NOMO-1 treated with DMSO at 0.1 percent for 48 hours (cell line): ENCODE results near the gene CSNK1D.
"Not testable (repeated sequence)": the region's sequence is repeated elsewhere in the genome, so short reads cannot be mapped to it uniquely, and the experiment has no call there.

Experiments used
- DNase-seq: peaks from one replicate; lab custom pipeline; 2025; ENCODE audit not compliant: unreplicated experiment; lab: John Stamatoyannopoulos, UW

The CSNK1D gene

GRCh38 chr17:82275326-82275725 lies 1.8 kb upstream of the CSNK1D start:
- DNase-seq, result no peak

DNA sequence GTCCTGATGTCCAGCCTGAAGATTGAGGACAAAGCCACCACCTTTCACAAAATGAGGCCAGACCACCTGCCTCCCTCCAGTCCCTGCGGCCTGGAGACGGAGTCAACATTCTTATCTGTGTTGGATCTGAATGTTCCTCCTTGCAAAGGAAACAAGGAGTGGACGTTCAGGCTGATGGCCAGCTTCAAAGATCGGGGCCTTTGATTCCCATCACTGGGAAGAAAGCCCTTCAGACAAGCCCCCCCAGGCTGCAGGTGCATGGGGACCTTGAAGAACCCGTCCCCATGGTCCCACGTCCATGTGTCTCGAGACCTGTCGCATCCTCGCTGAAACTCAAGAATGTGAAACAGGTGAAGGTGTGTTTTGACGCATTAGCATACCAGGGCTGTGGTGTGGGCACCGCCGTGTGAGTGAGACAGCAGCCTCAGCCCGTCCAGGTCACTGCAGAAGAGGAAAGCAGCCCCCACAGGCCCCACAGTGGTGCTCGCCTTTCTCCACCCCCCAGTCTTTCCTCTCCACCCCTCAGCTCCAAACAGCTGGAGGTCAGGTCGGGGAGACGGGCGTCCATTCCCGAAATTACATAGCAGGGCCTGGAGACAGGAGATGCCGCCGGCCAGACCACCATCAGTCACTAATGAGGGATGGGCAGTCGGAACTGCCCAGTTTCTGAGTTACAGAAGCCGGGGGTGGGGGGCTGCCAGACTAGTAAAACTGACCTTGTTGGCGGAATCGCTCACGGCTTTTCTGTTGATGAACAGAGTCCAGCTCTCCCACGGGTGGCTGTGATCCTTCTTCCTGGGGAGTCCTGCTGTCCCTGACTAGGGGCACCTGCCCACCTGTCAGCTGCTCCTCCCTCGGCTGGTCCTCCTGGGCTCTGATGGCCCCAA lies 877 bp upstream of the CSNK1D start:
- DNase-seq, result no peak

DNA sequence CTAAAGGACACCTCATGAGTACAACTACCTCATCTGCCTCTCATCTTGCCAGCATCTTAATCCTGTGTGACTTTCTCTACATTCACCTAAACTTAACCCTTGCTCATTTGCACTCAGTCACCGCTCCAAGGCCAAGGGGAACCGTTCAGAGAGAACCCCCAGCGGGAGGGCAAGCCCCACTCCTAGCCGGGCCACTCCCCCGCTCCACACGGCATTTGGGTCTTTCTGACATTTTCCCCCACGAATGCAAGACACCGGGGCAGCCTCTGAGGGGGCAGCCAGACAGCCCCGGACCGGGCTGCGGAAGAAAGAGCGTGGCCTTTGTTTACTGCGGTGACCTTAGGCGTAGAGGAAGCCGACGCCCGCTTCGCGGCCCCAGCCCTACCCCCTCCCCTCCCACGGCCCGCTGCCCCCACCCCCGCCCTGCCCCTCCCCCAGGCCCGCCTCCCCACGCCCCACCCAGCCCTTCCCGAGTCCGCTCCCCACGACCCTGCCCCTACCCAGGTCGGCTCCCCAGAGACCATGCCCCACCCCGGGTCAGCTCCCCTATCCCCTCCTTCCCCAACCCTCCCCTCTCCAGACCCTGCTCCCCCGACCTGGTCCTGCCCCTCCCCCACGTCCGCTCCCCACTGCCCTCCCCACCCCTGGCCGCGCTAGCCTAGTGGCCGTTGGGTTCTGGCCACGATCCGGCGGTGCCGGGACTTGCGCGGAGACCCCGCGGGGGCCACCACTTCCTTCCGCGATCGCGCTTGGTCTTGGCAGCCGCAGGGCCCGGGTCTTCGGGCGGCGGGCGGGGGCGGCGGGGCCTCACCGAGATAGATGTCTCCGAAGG lies 789 bp downstream of the CSNK1D start:
- peak; percentile 23 for DNase-seq

DNA sequence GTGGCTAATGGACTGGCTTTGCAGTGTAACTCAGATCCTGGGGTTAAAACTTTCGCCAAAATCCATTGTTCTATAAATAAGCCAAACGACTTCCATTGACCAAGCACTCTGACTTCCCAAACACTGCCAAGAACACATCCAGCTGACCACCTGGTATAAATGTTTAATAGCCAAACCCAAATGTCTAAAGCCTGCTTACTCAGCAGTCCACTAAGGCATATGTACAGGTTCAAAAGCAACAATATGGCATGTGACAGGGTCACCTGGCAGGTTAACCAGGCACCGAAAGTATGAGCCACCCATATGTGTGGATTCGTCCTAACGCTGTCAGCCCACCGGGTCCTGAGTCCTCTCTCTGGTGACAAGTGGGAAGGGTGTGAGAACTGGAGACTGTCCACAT lies 2.1 kb downstream of the CSNK1D start:
- DNase-seq, result no peak

DNA sequence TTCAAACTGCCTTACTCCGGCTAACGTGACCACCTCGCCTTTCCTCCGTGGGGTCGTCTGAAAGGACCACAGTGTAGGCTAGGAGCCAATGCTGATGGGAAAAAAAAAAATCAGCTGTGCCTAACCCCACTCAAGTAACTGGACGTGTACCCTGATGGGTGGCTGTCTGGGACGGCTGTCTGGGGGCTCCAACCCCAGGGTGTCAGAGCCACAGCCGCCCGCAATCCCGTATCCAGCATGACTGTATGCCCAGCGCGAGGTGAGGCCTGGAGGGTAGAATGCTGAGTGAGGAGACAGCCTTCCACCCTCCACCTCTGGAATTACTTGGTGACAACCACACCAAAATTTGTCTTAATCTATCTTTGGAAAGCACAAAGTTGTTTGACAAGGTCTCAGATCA lies 2.8 kb downstream of the CSNK1D start:
- DNase-seq, result no peak

- DNase-seq, result no peak
Observed at GRCh38 chr17:82269882-82270500, 3.5 kb downstream of the CSNK1D start.

- no peak for DNase-seq
Observed at GRCh38 chr17:82269138-82269881, 4.2 kb downstream of the CSNK1D start.

DNA sequence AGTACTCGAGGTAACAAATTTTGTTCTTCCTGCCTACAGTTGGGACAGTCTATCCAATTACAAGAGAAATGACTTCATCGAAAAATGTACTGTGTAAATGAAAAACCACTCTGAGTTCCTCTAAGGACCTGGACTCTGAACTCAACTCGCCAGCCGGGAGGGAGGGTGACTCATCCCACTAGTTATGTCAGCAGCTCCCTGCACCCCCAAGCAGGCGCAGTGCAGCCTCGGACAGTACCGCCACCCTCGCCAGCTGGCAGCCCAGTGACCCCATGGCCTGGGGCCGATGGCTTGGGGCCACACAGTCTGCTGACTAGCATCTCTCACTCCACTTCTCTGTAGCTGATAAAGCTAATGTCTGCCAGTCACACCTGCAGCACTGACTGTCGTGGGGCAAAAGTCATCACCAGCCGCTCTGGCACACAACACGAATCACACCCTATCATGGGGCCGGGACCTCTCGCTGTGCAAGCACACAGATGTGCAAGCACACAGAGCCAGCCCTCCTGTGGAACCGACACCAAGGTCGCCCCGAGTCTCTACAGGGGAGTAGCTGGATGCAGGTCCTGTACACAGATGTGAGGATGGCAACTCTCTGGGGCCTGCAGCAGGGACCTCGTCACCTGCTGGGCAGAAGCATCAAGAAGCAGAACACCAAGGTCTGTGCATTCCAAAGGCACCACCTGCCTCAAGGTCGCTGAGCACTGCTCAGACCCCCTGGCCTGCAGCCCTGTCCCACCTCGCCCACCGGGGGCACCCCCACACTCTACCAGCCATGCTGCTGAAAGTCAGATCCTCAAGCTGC lies 5.7 kb downstream of the CSNK1D start:
- peak; percentile 89 for DNase-seq

- no peak for DNase-seq
Observed at GRCh38 chr17:82266142-82266541, 7.4 kb downstream of the CSNK1D start.

- DNase-seq, result no peak
Observed at GRCh38 chr17:82263641-82264040, 9.9 kb downstream of the CSNK1D start.

- DNase-seq, result no peak
Observed at GRCh38 chr17:82262344-82262743, 11.2 kb downstream of the CSNK1D start.

GRCh38 chr17:82259972-82260961 lies 13.2 kb downstream of the CSNK1D start:
- DNase-seq, result not testable (repeated sequence)

DNA sequence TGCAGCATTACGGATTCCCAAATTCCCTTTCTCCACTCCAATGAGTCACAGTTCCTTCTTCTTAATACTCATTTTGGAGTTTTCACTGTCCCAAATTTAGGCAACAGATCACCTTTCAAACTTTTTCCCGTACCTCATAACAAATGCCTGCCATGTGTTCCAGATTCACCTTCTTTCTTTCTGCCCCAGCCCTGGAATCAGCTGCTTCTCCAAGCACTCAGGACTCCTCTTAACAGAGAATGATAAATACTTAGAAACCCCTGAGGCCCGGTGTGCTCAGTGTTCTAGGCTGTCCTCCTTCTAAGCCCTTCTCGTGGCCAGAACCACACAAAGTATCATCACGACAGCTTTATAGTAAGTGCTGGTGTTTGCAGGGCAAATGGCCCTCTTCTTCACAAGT lies 14.9 kb downstream of the CSNK1D start:
- no peak for DNase-seq

GRCh38 chr17:82257473-82257872 lies 16.0 kb downstream of the CSNK1D start:
- no peak for DNase-seq

DNA sequence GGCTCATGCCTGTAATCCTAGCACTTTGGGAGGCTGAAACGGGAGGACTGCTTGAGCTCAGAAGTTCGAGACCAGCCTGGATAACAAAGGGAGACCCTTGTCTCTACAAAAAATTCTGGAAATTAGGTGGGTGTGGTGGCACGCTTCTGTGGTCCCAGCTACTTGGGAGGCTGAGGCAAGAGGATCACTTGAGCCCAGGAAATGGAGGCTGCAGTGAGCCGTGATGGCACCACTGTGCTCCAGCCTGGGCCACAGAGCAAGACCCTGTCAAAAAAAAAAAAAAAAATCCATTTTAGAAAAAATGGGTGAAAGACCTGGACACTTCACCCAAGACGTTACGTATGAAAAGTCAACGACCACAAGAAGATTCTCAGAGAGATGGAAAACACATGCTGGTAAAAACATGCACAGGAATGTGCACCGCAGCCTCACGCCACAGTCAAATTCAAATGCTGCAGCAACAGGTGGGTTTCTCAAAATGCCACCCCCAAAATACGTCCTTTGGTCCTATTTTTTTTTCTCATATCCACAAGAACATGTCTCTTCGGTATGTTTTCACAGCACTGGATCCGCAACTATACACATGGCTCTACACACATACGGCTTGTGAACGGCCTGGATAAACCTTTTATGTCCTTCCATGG lies 17.1 kb downstream of the CSNK1D start:
- no peak for DNase-seq

DNA sequence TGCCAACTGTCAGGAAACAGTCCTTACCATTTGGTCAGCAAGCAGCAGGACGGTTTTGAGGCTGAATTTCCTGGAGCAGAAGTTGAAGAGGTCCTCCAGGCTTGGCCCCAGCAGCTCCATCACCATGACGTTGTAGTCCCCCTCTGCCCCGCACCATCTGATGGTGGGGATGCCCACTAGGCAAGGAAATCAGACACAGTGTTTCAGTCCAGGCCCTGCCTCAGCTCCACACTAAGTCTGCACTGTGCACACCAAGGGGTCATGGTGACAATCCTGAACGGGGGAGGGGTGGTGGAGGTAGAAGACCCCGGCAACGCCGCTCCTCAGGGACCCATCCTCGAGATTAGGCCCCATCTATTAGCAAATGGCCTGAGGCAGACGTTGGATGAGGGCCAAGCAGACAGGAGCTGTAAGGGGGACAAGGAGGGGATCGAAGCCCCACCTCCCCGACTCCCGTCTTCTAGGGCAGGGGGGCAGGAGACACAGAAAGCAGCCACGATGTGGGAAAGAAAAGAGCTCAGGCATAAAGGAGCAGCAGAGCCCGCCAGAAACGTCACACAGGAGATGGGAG lies 18.0 kb downstream of the CSNK1D start:
- DNase-seq, result no peak

DNA sequence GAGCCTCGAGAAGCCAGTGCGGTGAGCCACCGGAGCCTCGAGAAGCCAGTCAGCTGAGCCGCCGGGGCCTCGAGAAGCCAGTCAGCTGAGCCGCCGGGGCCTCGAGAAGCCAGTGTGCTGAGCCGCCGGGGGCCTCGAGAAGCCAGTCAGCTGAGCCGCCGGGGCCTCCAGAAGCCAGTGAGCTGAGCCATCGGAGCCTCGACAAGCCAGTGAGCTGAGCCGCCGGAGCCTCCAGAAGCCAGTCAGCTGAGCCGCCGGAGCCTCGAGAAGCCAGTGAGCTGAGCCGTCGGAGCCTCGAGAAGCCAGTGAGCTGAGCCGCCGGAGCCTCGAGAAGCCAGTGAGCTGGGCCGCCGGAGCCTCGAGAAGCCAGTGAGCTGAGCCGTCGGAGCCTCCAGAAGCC lies 18.8 kb downstream of the CSNK1D start:
- not testable (repeated sequence) for DNase-seq

GRCh38 chr17:82254096-82254495 lies 19.4 kb downstream of the CSNK1D start:
- DNase-seq, result not testable (repeated sequence)
